Esophagus (tissue), 2 donors: ENCODE results near the gene FLOT1. TPM values are rescaled to one million over a fixed set of nuclear protein-coding genes. Genes with fewer than 3 reads are reported as not detected.
A peak's percentile ranks its signal among the peaks of the same experiment; 100 is the strongest.

Source experiments
- H3K27ac ChIP-seq, 2 donors: one replicate each; pipeline ENCODE4 v1.5.1; 2013; ENCODE audit warnings: low read depth in 2 of 2, mild to moderate bottlenecking in 2 of 2, inconsistent platforms in 1 of 2, low read length in 1 of 2, moderate library complexity in 1 of 2
- H3K27me3 ChIP-seq, 2 donors: one replicate each; pipeline ENCODE4 v1.6.1; 2013; ENCODE audit warnings: low read length in 2 of 2, control low read depth in 1 of 2, mild to moderate bottlenecking in 1 of 2; ENCODE audit not compliant: insufficient read depth in 2 of 2, control insufficient read depth in 1 of 2
- H3K36me3 ChIP-seq, 2 donors: one replicate each; pipeline ENCODE4 v1.6.1; 2013; ENCODE audit warnings: low read length in 1 of 2; ENCODE audit not compliant: control insufficient read depth in 2 of 2, insufficient read depth in 2 of 2
- H3K4me1 ChIP-seq, 2 donors: one replicate each; pipeline ENCODE4 v1.6.1; 2013; ENCODE audit warnings: low read length in 1 of 2; ENCODE audit not compliant: control insufficient read depth in 2 of 2, insufficient read depth in 2 of 2
- H3K4me3 ChIP-seq, 2 donors: one replicate each; pipeline ENCODE4 v1.5.1; 2013; ENCODE audit warnings: low read length in 2 of 2, mild to moderate bottlenecking in 2 of 2, low read depth in 1 of 2, moderate library complexity in 1 of 2
- H3K9me3 ChIP-seq, 2 donors: one replicate each; pipeline ENCODE4 v1.6.1; 2013; ENCODE audit warnings: mild to moderate bottlenecking in 2 of 2, low read depth in 1 of 2, low read length in 1 of 2, moderate library complexity in 1 of 2; ENCODE audit not compliant: control insufficient read depth in 2 of 2, insufficient read depth in 1 of 2
- WGBS, 2 donors: extraction: QIAGEN DNeasy Blood & Tissue Kit; methylation state at CpG; one replicate each; pipeline ENCODE4 v1.1.7; 2013; 5-methylcytosine and 5-hydroxymethylcytosine counted together
- polyA plus RNA-seq, 2 donors: library from polyadenylated mRNA; stranded (reverse); fragments of 200-250 nt; gene quantifications; one replicate each; pipeline ENCODE4 v1.2.3, GENCODE V29; 2013
- donor health status: healthy with polysubstance abuse.
- donor health status: Bipolar disorder and iron deficiency.

FLOT1 gene
- polyA plus RNA-seq, 2 donors, result 80.9 to 87.0 TPM

DNA sequence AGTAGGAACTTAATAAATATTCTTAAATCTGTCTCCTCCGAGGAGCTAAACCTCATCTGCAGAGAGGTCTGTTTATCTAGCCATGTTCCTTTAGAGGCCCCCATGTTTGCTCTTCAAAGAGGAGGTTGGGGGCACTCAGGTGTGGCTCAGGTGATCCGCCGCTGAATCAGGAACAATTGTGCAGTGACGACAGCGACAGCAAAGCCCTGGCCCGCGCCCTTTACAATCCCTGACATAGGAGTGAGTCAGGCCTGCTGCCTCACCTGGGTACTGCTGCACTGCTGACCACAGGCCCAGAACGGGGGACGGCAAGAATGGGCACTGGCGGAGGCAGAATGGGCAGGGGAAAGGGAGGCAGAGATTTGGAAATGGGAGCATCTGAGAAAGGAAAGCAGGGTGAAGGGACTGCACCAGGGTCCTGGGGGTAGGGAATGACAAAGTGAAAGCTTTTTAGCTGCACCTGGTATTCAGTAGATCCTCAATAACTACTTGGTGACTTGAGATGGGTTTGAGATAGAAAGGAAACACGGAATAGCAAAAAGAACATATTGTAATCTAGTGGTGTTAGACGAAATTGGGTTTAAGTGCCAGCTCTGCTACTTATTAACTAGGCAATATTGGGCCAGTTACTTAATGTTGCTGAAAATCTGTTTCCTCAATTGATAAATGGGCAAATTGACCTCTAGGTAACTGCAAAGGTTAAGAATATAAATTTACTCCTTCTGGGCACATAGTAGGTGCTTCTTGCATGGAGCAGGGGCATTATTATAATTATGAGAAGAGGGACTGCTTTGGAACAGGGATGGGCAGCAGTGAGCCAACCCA lies 7.3 kb upstream of the FLOT1 start:
- Histone ChIP-seq H3K4me3 (no peak overlapping the region), H3K27ac (peak overlapping the region; percentile 76 to 94), H3K36me3 (no peaks in the 10 kb centered on the region), H3K4me1 (peaks cover 0 to 14% of the 10 kb centered on the region in 2 donors), H3K27me3 (no peaks in the 10 kb centered on the region), H3K9me3 (no peaks in the 10 kb centered on the region)
- WGBS, 2 donors, result 55 to 62% methylated on average over 12 of the region's 12 CpGs

GRCh38 chr6:30748851-30749540 lies 6.5 kb upstream of the FLOT1 start:
- Histone ChIP-seq H3K27ac (peak overlapping the region; percentile 76 to 94), H3K27me3 (no peaks in the 10 kb centered on the region), H3K4me1 (peaks cover 0 to 14% of the 10 kb centered on the region in 2 donors), H3K4me3 (no peak overlapping the region), H3K9me3 (no peaks in the 10 kb centered on the region), H3K36me3 (no peaks in the 10 kb centered on the region)
- WGBS, 2 donors, result 51 to 54% methylated on average over 8 of the region's 8 CpGs

- peaks cover 0 to 14% of the 10 kb centered on the region in 2 donors for H3K4me1 ChIP-seq
Measured at GRCh38 chr6:30747902-30748769, 5.6 kb upstream of the FLOT1 start.

DNA sequence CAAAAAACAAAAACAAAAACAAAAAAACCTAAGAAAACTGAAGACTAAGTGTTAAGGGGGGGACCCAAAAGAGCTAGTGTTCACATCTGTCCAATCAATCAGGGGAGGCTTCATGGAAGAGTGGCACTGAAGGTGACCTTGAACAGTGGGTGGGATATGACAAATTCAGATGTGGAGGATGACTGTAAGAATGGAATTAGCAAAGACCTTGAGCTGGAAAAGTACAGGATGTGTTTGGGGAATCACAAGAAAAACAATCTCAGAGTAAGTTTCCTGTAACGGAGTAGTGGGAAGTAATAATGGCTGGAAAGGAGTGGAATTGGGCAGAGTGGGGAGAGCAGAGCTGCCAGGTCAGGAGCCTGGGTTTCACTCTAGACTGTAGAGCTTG lies 4.8 kb upstream of the FLOT1 start:
- peak overlapping the region; percentile 76 to 89 for H3K27ac ChIP-seq
- peaks cover 0 to 12% of the 10 kb centered on the region in 2 donors for H3K4me1 ChIP-seq
- no peaks in the 10 kb centered on the region for H3K36me3 ChIP-seq
- no peak overlapping the region for H3K4me3 ChIP-seq
- 86 to 90% methylated on average over 1 of the region's 1 CpG for WGBS, 2 donors
- no peaks in the 10 kb centered on the region for H3K9me3 ChIP-seq
- no peaks in the 10 kb centered on the region for H3K27me3 ChIP-seq

More at GRCh38 chr6:30747902-30748769, 5.6 kb upstream of the FLOT1 start:
- WGBS, 2 donors, result 52 to 55% methylated on average over 6 of the region's 6 CpGs
- H3K9me3 ChIP-seq, result no peaks in the 10 kb centered on the region
- H3K4me3 ChIP-seq, result no peak overlapping the region
- H3K27ac ChIP-seq, result peak overlapping the region; percentile 76 to 94
- no peaks in the 10 kb centered on the region for H3K36me3 ChIP-seq
- H3K27me3 ChIP-seq, result no peaks in the 10 kb centered on the region

GRCh38 chr6:30744054-30744805 lies 1.7 kb upstream of the FLOT1 start, which contains the start of gene IER3:
TSS of gene IER3 (minus strand) at chr6:30744547. CDS start at chr6:30744518, 29 bp downstream.
- 1% methylated on average over 52 to 54 of the region's 54 CpGs for WGBS, 2 donors
- peak within 1 kb of the TSS; percentile 84 to 96 for H3K27ac ChIP-seq
- peaks cover under 1 to 11% of the 10 kb centered on the region in 2 donors for H3K36me3 ChIP-seq
- peak within 1 kb of the TSS; percentile 67 to 94 for H3K4me3 ChIP-seq
- H3K9me3 ChIP-seq, result no peaks in the 10 kb centered on the region
- no peaks in the 10 kb centered on the region for H3K27me3 ChIP-seq
- H3K4me1 ChIP-seq, result peaks cover 2 to 22% of the 10 kb centered on the region in 2 donors

- Histone ChIP-seq H3K9me3 (no peaks in the 10 kb centered on the region), H3K36me3 (peaks cover 5 to 16% of the 10 kb centered on the region in 2 donors), H3K27ac (peak overlapping the region; percentile 84 to 96), H3K4me1 (peaks cover 2 to 14% of the 10 kb centered on the region in 2 donors), H3K27me3 (no peaks in the 10 kb centered on the region), H3K4me3 (peak overlapping the region; percentile 67 to 94)
- WGBS, 2 donors, result 2 to 4% methylated on average over 53 to 55 of the region's 55 CpGs
Measured at GRCh38 chr6:30743099-30744053, 889 bp upstream of the FLOT1 start.

DNA sequence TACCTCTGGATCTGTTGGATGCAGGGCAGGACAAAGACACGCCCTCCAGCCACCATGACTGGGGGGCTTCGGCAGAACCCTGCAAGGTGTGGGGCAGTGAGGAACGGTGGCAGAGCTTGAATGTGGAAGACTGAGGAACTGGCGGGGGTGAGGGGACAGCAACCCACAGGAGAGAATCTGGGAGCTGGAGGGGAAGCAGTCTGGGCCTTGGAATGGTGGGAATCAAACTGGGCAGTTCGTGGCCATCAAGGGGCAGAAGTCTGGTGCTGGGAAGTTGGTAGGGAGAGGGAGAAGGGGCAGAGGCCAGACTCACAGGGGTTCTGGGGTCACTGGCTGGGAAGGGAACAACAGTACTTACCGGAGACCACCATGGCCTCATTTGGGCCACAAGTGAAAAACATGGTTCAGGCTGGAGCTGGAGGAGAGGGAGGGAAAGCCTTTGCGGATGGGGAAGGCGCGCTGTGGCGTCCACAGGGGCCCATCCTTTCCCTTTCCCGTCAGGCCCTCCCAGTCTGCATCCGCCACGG lies 635 bp downstream of the FLOT1 start:
- Histone ChIP-seq H3K27ac (peak overlapping the region; percentile 84 to 96), H3K36me3 (peaks cover 5 to 19% of the 10 kb centered on the region in 2 donors), H3K27me3 (no peaks in the 10 kb centered on the region), H3K4me1 (peaks cover 2 to 19% of the 10 kb centered on the region in 2 donors), H3K4me3 (peak overlapping the region; percentile 67 to 94), H3K9me3 (no peaks in the 10 kb centered on the region)
- WGBS, 2 donors, result 6 to 8% methylated on average over 12 to 13 of the region's 13 CpGs
